CD4-positive, alpha-beta T cell treated with Interleukin-17A for 1 hour (primary cell): Measurements from ENCODE around the gene KLF17.
"Not testable (repeated sequence)": the region's sequence is repeated elsewhere in the genome, so short reads cannot be mapped to it uniquely, and the experiment has no call there.

Source experiments
- DNase-seq: peaks from one replicate; pipeline ENCODE4 v3.0.0-alpha.2; 2020

The KLF17 gene

DNA sequence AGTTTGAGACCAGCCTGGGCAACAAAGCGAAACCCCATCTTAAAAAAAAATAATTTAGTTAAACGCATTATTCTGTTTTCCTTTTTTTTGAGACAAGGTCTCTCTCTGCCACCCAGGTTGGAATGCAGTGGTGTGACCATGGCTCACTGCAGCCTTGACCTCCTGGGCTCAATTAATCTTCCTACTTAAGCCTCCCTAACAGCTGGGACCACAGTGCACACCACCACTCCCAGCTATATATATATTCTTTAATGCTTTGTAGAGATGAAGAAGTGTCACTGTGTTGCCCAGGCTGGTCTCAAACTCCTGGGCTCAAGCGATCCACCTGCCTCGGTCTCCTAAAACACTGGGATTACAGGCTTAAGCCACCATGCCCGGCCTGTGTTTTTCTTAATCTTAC, 7.7 kb upstream of the KLF17 start:
- DNase-seq, result no peak

- no peak for DNase-seq
Measured at GRCh38 chr1:44111861-44112260, 6.8 kb upstream of the KLF17 start.

DNA sequence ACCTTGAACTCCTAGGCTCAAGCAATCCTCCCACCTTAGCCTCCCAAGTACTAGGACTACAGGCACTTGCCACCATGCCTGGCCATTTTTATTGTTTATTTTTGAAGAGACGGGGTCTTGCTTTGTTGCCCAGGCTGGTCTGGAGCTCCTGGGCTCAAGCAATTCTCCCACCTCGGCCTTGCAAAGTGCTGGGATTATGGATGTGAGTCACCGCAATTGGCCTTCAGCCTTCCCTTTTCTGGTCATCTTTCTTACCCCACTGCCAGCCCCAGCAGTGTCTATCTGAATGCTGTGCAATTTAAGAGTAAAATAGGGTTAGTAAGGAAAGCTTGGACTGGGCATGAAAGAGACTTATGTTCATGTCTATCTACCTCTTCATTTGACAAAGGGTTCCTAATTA, 6.1 kb upstream of the KLF17 start:
- no peak for DNase-seq

DNA sequence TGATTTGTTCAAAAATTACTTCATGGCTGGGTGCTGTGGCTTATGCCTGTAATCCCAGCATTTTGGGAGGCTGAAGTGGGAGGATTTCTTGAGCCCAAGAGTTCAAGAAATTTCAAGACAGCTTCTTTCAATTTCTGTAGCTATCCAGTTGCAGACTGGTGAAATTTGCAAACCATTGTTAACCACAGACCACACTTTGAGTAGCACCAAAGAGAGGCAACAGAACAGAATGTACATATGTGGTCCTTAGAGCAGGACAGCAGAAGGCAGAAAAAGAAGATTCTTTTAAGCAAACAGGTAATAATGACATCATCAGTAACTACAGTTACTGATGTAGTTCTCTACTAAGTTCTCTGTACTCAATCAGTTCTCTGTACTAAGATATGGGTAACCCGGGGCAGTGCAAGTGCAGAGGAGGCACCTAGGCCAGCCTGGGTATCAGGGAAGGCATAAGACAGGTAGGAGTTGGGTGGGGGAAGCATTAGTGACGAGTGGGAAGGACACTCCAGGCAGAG, 5.5 kb upstream of the KLF17 start:
- no peak for DNase-seq

DNA sequence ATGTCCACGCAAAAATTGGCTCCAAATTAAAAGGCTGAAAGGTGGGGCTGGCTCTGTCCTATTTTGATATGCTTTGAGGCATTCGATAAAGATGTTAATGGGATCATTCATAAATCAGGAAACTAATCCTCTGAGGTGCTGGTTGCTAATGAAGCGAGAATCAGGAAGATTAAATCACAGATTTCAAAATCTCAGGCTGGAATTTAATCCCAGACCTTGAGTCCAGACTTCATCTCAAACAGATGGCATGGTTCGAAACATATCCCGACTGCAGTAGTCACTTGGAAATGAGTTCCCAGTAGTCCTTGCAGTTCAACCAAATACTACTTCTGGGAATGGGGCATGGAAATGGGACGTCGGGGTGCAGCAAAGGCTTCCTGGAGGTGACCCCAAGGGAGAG, 4.5 kb upstream of the KLF17 start:
- DNase-seq, result no peak

GRCh38 chr1:44117272-44117671, 1.3 kb upstream of the KLF17 start:
- DNase-seq, result not testable (repeated sequence)

DNA sequence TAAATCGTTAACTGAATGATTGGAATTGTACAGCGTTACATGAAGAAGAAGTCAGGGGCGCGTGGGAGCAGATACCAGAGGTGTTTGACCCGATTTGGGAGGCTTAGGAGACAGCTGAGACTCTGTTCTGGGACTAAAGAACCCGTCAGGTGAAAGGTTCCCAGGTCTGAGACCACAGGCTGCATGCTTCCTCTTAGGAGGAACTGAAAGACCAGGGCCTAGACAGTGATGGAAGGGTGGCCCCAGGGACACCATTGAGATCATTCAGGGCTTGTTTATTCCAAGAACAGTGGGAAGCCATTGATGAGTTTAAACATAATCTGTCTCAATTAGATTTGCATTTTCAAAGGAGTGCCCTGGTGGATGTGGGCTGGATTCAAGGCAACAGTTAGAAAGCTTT, 904 bp downstream of the KLF17 start:
- DNase-seq, result no peak

GRCh38 chr1:44120398-44120949, 1.9 kb downstream of the KLF17 start:
- DNase-seq, result no peak

- DNase-seq, result no peak
Measured at GRCh38 chr1:44129616-44130500, 11.2 kb downstream of the KLF17 start.

- no peak for DNase-seq
Measured at GRCh38 chr1:44131411-44131810, 12.8 kb downstream of the KLF17 start.

- no peak for DNase-seq
Measured at GRCh38 chr1:44134071-44134920, 15.7 kb downstream of the KLF17 start.

DNA sequence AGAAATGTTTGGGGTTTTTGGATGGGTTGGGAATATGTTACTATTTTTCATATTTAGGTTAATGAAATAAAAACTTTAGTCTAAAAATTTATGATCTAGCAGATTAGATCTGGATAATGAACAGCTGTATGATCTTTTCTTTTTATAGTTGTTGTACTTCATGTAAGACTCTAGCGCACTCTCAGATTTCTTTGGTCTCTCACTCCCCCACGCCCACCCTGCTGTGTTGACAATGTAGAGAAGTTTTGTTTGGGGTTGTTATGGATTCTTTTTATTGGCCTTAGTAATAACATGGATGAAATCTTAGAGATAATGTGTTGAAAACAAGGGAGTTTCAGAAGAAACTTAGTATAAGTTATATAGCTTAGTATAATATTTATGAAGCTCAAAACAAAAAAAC, 17.3 kb downstream of the KLF17 start:
- DNase-seq, result no peak

DNA sequence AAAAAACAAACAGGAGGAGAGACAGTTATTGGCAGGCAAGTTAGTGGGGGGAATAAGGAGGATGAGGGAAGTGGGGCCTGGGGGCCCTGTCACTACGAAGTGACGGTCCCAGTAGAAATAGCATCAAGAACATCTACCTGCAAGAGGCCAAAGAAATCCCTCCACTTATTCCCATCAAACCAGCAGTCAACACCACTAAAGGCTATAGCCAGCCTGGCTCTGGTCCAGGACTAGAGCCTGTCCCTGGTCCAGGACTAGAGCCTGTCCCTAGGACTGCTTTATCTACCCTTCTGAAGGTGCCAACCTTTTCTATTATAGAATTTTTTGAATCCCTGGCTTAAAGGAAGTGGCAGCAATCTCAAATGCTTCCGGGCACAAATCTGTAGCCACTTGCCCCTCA, 19.6 kb downstream of the KLF17 start:
- no peak for DNase-seq

- DNase-seq, result not testable (repeated sequence)
Measured at GRCh38 chr1:44139565-44139964, 20.9 kb downstream of the KLF17 start.

- no peak for DNase-seq
Measured at GRCh38 chr1:44141531-44141930, 22.9 kb downstream of the KLF17 start, which contains the start of gene KLF18. TSS of gene KLF18 (minus strand) at chr1:44141631. CDS start at chr1:44141631, 0 bp downstream.

DNA sequence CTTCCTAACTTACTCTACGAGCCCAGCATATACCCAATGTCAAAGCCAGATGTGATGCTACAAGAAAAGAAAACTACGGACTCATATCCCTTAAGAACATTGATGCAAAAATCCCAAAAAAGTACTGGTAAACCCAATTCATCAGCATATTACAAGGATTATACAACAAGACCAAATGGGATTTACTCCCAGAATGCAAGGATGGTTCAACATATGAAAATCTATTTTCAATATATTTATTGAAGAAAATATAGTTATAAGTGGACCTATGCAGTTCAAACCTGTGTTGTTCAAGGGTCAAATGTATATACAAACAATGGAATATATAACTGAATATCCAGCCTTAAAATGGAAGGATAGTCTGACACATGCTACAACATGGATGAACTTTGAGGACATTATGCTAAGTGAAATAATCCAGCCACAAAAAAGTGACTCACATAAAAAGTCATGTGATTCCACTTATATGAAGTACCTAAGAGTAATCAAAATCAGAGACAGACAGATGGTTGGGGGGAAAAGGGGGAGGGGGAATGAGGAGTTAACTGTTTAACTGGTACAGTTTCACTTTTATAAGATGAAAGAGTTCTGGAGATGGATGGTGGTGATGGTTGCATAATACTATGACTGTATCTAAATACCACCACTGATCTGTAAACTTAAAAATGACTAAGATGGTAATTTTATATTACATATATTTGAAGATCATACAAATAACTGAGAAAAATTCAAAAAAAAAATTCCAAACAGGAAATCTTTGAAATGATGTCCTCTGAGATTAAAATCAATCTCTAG, 26.5 kb downstream of the KLF17 start:
- DNase-seq, result no peak

DNA sequence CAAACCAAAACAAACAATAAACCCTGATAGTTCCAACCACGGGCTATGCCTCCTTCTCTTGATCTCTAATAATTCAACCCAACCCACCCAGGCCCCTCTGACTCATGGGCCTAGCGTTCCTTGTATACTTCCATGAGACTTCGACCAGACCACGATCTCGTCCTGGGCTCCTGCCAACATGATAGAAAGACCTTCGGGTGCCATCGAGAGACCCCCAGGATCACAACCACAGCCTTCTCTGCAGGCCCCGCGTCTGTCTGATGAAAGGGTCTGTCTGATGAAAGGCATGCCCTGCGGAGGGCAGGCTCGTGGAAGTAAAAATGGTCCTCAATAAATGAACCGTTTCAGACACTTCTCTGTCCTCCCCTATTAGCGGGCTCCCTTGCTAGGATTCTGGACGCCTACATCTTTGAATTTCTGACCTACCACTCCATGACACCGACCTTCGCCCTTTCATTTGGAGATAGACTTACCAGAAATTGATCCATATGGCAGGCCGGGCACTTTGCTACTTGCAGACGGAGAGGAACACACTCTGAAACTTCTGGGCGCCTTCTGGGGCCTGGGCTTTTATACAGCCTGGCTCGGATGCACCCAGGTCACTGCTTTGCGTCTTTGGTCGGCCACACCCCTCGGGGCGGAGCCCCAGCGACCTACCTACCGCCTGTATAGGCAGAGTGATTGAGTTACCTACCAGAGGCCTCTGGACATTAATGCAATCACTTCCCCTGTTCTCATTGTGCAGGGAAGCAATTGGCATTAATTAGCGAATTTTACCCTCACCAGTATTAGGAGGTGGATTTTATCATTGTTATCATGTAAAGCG, 28.1 kb downstream of the KLF17 start:
- DNase-seq, result no peak

DNA sequence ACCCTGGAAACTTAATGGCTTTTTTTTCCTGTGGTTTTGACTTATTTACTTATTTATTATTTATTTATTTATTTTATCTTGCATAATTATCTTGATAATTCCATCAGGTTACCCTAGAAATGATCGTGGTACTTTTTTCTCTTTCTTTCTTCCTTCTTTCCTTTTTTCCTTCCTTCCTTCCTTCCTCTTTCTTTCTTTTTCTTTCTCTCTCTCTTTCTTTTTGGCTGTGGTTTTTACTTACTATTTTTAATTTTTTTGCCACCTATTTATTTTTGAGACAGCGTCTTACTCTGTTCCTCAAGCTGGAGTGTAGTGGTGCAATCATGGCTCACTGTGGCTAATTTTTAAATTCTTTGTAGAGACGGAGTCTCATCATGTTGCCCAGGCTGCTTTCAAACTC, 29.0 kb downstream of the KLF17 start:
- DNase-seq, result no peak

- DNase-seq, result no peak
Measured at GRCh38 chr1:44151332-44151731, 32.7 kb downstream of the KLF17 start.

DNA sequence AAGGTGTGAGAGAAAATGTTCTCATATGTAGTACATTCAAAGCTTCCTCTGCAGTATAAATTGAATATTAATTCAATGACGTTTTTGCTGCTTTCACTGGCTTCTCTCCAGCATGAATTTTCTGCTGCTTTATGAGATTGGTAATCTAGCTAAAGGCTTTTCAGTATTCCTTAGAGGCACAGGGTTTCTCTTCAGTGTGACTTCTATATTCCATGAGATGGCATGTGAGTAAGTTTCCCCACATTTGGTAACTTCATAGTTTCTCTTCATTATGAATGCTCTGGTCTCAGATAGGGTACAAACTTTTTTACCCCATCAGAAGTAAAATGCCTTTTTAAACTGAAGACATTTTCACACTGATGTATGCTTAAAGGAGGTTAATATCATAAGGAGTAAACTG, 33.2 kb downstream of the KLF17 start:
- DNase-seq, result no peak

- no peak for DNase-seq
Measured at GRCh38 chr1:44152692-44153091, 34.1 kb downstream of the KLF17 start.

GRCh38 chr1:44154049-44154448, 35.4 kb downstream of the KLF17 start:
- no peak for DNase-seq
